Upper lobe of left lung (tissue), 4 donors: Measurements from ENCODE around the gene JPT1.

Experiments used
- POLR2A ChIP-seq, 4 donors: fragments of 450-650 bp; IDR thresholded peaks; one replicate each; pipeline ENCODE4 v1.5.1; 2016 to 2017; ENCODE audit warnings: antibody characterized with exemption in 4 of 4, mild to moderate bottlenecking in 2 of 4
- TF ChIP-seq, protein P1 (sequence below), 6 experiments: fragments of 450-650 bp in 4 of 6; fragments of 200-600 bp in 2 of 6; sonication (generic) in 2 of 6; IDR thresholded peaks; one replicate each; pipeline ENCODE4 v1.5.1; 2016 to 2019; ENCODE audit warnings: antibody characterized with exemption in 6 of 6

DNA sequence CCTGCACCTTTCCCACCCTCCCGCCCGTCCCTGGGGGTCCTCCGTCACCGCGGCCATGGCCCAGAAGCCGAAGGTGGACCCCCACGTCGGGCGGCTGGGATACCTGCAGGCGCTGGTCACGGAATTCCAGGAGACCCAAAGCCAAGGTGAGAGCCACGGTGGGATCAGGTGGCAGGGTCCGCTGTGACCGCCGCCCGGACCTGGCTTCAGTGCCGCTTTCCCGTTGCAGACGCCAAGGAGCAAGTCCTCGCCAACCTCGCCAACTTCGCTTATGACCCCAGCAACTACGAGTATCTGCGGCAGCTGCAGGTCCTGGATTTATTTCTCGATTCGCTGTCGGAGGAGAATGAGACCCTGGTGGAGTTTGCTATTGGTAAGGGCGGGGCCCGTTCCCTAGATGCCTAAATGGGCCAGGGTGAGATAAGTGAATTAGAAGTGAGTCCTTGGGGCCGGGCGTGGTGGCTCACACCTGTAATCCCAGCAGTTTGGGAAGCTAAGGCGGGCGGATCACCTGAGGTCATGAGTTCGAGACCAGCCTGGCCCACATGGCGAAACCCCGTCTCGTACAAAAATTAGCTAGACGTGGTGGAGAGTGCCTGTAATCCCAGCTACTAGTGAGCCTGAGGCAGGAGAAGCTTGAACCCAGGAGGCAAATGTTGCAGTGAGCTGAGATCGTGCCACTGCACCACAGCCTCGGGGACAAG lies 43.9 kb downstream of the JPT1 start:
- TF ChIP-seq, protein P1, sequence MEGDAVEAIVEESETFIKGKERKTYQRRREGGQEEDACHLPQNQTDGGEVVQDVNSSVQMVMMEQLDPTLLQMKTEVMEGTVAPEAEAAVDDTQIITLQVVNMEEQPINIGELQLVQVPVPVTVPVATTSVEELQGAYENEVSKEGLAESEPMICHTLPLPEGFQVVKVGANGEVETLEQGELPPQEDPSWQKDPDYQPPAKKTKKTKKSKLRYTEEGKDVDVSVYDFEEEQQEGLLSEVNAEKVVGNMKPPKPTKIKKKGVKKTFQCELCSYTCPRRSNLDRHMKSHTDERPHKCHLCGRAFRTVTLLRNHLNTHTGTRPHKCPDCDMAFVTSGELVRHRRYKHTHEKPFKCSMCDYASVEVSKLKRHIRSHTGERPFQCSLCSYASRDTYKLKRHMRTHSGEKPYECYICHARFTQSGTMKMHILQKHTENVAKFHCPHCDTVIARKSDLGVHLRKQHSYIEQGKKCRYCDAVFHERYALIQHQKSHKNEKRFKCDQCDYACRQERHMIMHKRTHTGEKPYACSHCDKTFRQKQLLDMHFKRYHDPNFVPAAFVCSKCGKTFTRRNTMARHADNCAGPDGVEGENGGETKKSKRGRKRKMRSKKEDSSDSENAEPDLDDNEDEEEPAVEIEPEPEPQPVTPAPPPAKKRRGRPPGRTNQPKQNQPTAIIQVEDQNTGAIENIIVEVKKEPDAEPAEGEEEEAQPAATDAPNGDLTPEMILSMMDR (IDR thresholded peaks at IDR 0.05): no peak
- no peak for TF ChIP-seq POLR2A (IDR thresholded peaks at IDR 0.05)
